Caki2 (cell line): Measurements from ENCODE around the gene ZNF488. TPM values are rescaled to one million over a fixed set of nuclear protein-coding genes. Genes with fewer than 3 reads are reported as not detected.

Source experiments
- DNase-seq: peaks from one replicate; pipeline ENCODE4 v3.0.0-alpha.2; 2015; ENCODE audit warnings: low read depth
- in situ Hi-C: cut with HindIII; loops from 2 replicates; pipeline ENCODE4 v1.10.0; 2016; ENCODE audit warnings: low sequenced_read_pairs, low pct_unique_long_range_greater_than_20kb, mixed read lengths
- total RNA-seq: library from RNA; depleted of rRNA; stranded (reverse); fragments of >200 nt; shearing (Covaris generic); gene quantifications from 2 replicates; pipeline ENCODE4 v1.2.3, GENCODE V29; 2014; ENCODE audit warnings: low replicate concordance

ZNF488 gene
- total RNA-seq, 1 experiment from 2014 or later, result 0.41 TPM

- in situ Hi-C loops, result no loop called here
- no peak for DNase-seq
Observed at GRCh38 chr10:47344996-47345870, 38.9 kb downstream of the ZNF488 start.

- peak; percentile 30 for DNase-seq
- in situ Hi-C loops, result no loop called here
Observed at GRCh38 chr10:47340608-47341170, 43.4 kb downstream of the ZNF488 start.

DNA sequence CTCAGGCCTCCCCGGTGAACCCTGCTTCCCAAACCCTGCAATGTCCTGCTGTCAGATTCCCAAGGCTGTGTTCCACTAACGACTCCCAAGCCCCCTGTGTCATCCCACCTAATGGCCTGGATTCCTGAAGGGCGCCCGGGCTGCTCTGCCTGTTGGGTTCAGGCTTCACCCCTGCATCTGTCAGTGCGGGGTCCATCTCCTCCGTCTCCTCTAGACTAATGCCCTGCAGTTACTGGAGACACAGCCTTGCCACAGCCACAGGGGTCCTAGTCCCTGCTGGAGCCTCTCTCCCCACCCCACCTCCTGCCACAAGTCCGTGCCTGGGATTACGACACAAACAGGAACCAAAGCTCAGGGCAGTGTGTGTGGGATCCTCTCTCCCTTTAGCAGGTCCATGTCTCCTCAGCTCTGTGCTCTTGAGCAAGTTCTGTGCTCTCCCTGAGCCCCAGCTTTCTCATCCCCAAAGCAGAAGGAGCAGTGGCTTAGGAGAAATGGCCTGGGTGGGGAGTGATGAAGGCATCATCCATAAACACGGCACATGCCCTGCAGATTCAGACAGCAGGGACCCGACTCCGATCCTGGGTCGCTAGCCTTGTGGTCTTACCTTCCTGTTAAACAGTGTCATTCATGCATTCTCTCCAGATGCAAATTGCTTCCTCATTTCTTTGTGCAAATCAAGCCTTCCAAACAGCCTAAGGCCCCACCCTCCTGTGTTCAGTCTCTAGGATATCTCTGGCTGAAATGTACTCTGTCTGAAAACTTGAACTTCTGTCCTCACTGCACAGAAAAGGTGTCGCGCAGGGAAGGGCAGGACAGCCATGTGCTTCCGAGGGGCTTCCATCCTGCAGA is 44.1 kb downstream of the ZNF488 start:
- in situ Hi-C loops, result no loop called here
- no peak for DNase-seq

- DNase-seq, result no peak
- in situ Hi-C loops, result no loop called here
Observed at GRCh38 chr10:47339186-47339735, 44.8 kb downstream of the ZNF488 start.

DNA sequence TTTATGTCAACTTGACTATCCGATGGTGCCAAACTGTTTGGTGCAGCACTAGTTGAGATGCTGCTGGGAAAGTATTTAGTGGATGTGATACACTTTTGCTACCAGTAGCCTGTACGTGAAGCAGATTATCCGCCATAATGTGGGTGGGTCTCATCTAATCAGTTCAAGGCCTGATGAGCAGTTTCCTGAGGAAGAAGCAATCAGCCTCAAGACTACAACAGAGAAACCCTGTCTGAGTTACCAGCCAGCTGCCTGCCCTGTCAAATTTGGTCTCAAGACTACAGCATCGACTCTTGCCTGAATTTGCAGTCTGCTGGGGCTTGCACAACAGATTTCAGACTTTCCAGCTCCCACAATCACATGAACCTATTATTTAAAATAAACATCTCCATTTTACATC is 46.8 kb downstream of the ZNF488 start:
- in situ Hi-C loops, result no loop called here

DNA sequence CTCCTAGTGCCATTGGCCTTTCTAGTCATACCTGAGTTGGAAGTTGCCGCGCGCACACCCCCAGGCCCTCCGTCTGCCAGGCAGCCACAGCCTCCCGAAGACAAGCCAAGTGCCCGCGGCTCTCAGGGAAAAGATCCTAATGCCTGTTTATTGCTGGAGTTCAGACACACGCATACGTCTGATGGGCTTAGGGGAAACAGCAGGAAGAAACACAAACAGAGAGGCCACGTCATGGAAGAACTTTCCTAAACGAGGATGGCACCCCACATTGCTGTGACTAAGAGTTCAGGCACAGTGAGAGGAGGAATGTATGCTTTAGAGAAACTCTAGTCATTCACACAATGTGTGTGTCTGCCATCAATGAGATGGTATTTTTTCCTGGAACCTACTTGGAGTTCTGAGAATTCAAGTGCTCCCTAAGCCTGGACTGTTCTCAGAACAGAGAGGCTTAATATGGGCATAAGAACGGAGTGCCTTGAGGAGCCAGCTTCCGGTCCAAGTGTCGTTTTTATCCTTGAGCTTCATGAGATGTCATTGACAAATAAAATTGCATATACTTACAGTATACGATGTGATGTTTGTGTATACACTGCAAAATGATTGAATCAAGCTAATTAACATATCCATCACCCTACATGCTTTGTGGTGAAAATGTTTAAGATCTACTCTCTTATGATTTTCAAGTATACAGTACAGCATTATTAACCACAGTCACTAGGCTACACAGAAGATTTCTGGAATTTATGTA is 47.5 kb downstream of the ZNF488 start:
- DNase-seq, result no peak
- in situ Hi-C loops, result no loop called here

More for the DNA sequence above, 46.8 kb downstream of the ZNF488 start:
- DNase-seq, result no peak

- in situ Hi-C loops, result no loop called here
- DNase-seq, result no peak
Observed at GRCh38 chr10:47335906-47336305, 48.2 kb downstream of the ZNF488 start.

- in situ Hi-C loops, result no loop called here
- no peak for DNase-seq
Observed at GRCh38 chr10:47334466-47335295, 49.4 kb downstream of the ZNF488 start.

GRCh38 chr10:47333532-47333931 is 50.6 kb downstream of the ZNF488 start:
- in situ Hi-C loops, result no loop called here
- no peak for DNase-seq

- no peak for DNase-seq
- in situ Hi-C loops, result no loop called here
Observed at GRCh38 chr10:47332946-47333345, 51.1 kb downstream of the ZNF488 start.

- in situ Hi-C loops, result no loop called here
- no peak for DNase-seq
Observed at GRCh38 chr10:47332371-47332770, 51.7 kb downstream of the ZNF488 start.

DNA sequence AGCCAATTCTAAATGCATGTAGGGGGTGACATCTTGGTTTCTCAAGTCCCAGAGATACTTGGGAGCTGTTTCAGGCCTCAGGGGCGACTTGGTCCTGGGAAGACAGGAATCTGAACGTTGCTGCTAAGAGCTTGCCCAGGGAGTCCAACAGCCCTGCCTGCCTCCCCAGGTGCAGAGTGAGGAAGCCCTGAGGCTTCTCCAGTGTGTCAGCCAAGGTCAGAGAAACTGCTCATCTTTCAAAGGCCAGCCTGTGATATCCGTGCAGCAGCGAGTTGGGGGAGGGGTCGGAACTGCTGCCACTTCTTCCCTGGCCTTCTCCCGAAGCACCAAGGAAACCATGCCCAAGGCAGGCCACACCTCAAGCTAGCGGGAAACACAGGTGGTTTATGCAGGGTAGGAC is 52.1 kb downstream of the ZNF488 start:
- no peak for DNase-seq
- in situ Hi-C loops, result no loop called here

- no peak for DNase-seq
Observed at GRCh38 chr10:47331491-47331890, 52.6 kb downstream of the ZNF488 start.

DNA sequence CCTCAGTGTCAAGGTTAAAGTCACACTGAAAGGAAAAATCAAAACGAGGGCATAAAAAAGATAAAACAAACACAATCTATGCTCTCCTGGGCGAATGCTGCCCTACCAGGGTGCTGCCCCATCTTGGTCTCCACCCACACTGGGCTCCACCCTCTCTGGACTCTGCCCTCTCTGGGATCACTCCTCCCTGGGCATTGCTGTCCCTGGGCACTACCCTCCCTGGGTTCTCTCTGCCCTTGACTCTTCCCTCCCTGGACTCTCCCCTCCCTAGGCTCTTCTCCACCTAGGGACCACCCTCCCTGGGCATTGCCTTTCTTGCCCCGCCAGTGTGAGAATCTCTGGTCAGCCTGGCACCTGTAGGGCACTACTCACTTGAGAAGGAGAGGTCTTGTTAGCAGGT is 53.3 kb downstream of the ZNF488 start:
- in situ Hi-C loops, result no loop called here
- no peak for DNase-seq

More at GRCh38 chr10:47331491-47331890, 52.6 kb downstream of the ZNF488 start:
- in situ Hi-C loops, result no loop called here

GRCh38 chr10:47330366-47330765 is 53.7 kb downstream of the ZNF488 start:
- DNase-seq, result no peak
- in situ Hi-C loops, result no loop called here

DNA sequence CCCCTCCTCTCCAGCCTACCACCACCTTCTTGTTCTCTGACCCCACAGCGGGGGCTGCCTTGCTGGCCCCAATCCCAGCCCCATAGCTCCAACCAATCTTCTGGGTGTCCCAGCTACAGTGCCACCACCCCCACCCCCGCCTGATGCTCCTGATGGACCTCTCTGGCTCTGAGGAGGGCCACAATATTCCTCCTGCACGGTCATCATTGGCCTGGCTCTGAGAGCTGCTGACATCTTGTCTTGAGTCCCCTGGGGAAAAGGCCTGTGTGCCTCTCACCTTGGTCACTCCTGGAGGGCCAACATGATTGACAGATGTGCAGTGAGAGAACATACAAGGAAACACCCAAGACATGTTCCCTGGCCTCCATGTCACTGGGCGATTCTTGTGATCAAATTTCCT is 54.2 kb downstream of the ZNF488 start:
- no peak for DNase-seq
- in situ Hi-C loops, result no loop called here

DNA sequence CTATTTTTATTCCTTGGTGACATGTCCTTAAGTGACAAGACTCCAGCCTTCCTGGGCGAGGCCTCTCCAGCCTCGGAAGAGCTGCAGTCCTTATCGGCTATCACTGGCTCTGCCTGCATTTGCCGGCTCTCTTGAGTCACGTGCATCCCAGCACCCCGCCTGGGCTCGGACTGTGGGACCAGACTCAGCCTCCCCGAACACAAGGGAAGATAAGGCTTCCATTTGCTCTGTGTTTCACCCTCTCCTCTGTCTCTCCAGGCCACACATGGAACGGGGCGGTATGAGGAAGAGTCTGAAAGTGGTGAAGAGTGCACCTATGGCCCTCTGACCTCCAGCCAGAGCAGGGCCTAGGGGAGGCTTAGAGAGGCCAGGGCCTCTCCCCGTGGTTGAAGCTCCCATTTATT is 57.2 kb downstream of the ZNF488 start:
- in situ Hi-C loops, result no loop called here
- no peak for DNase-seq
